Transverse colon (tissue), 4 donors: ENCODE results near the gene UCN3. TPM values are rescaled to one million over a fixed set of nuclear protein-coding genes. Genes with fewer than 3 reads are reported as not detected.

Experiments
- DNase-seq: peaks from one replicate; pipeline ENCODE4 v3.0.0-alpha.2; 2019
- H3K27ac ChIP-seq, 4 donors: fragments of 200-600 bp; sonication (generic); 2 replicates each; pipeline ENCODE4 v1.5.1; 2016 to 2018; ENCODE audit warnings: inconsistent platforms in 4 of 4
- H3K27me3 ChIP-seq: fragments of 200-600 bp; sonication (generic); 2 replicates; pipeline ENCODE4 v1.5.1; 2017; ENCODE audit warnings: inconsistent platforms
- H3K36me3 ChIP-seq, 4 donors: fragments of 200-600 bp; sonication (generic); 2 replicates each; pipeline ENCODE4 v1.5.1; 2017 to 2019; ENCODE audit warnings: inconsistent platforms in 4 of 4
- H3K4me1 ChIP-seq, 4 donors: fragments of 200-600 bp; sonication (generic); 2 replicates each; pipeline ENCODE4 v1.5.1; 2017 to 2020; ENCODE audit warnings: inconsistent platforms in 4 of 4
- H3K4me3 ChIP-seq, 4 donors: fragments of 200-600 bp; sonication (generic); 1 replicate in 1 of 4; 2 replicates in 3 of 4; pipeline versions ENCODE4 v1.5.1 to v1.6.1; 2017 to 2019; ENCODE audit warnings: inconsistent platforms in 4 of 4
- H3K9me3 ChIP-seq, 2 donors: fragments of 200-600 bp; sonication (generic); 2 replicates each; pipeline ENCODE4 v1.5.1; 2017 to 2019; ENCODE audit warnings: inconsistent platforms in 2 of 2
- CTCF ChIP-seq, 5 experiments: fragments of 200-600 bp in 3 of 5; fragments of 450-650 bp in 2 of 5; sonication (generic) in 3 of 5; IDR thresholded peaks; 1 replicate in 2 of 5; 2 replicates in 3 of 5; pipeline ENCODE4 v1.5.1; 2016 to 2017; ENCODE audit warnings: antibody characterized with exemption in 5 of 5, inconsistent platforms in 3 of 5, mild to moderate bottlenecking in 2 of 5, moderate library complexity in 1 of 5
- EP300 ChIP-seq: sonication (generic); formaldehyde crosslinking; IDR thresholded peaks from one replicate; pipeline ENCODE4 v1.6.1; 2017; ENCODE audit warnings: antibody characterized with exemption, low read depth
- POLR2A ChIP-seq: fragments of 450-650 bp; IDR thresholded peaks from one replicate; pipeline ENCODE4 v1.6.1; 2016; ENCODE audit warnings: antibody characterized with exemption, mild to moderate bottlenecking, moderate library complexity
- POLR2AphosphoS5 ChIP-seq, 3 donors: sonication (generic); formaldehyde crosslinking; IDR thresholded peaks; one replicate each; pipeline ENCODE4 v1.6.1; 2016; ENCODE audit warnings: antibody characterized with exemption in 3 of 3
- WGBS, 2 donors: methylation state at CpG; one replicate each; pipeline ENCODE4 v1.1.5; 2018; ENCODE audit warnings: low coverage in 1 of 2; 5-methylcytosine and 5-hydroxymethylcytosine counted together
- in situ Hi-C, 4 donors: fragments of 200-750 bp; cut with MboI; loops; one replicate each; pipeline versions ENCODE4 v1.15.0 to v1.15.1; 2017; ENCODE audit warnings: low sequenced_read_pairs in 3 of 4, low pct_ligation_motif_present in 1 of 4, low pct_unique_long_range_greater_than_20kb in 1 of 4
- intact Hi-C: fragments of 100-400 bp; cut with DNase I; formaldehyde crosslinking; loops from one replicate; pipeline ENCODE4 v1.15.1; 2023; ENCODE audit warnings: low total_unique reads
- total RNA-seq, 4 donors: library from RNA; depleted of rRNA; stranded (reverse); fragments of >200 nt; gene quantifications; one replicate each; pipeline ENCODE4 v1.1.0, GENCODE V29; 2016

The UCN3 gene
- total RNA-seq, 4 donors from 2014 or later, result 1.6 to 1.7 TPM; not detected in 2

DNA sequence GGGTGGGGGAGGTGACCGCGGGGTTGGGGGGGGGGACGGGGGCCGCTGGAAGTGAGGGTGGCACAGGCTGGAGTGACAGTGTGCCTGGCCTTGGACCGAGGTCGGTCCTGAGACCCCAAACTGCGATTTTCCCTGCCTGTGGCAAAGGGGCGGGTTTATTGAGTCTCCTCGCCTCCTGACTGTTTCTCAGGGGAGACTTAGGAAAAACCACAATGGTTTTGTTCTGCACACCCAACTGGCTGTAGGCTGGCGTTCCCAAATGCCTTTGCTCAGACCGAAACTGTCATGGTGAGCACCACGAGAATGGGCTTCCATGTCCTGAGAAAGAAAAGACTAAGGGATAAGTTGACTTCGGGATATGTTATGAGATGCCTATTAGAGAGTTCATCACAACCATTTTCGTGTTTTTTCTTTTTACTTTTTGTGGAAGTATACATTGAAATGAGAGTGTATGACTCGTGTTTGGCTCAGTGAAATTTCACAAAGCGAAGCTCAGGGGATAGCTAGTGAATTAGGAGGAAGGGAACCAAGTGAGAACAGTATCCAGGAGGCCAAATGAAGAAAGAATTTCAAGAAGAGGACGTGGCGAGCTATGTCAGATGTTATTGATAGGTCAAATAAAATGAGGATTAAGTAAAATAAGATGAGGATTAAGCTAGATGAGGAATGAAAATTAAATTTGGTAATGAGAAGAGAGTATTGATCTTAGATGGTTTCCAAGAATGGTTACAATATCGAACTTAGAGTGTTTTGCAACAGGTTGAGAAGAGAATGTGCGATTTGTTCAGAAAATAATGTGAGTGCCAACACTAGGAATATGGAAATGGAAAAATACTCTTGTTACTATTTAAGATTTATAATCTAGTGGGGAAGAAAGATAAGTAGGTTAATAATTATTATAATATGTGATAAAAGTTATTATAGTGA is 48.5 kb downstream of the UCN3 start:
- DNase-seq, result no peak
- Histone ChIP-seq H3K27me3 (peaks cover 17% of the 10 kb centered on the region), H3K36me3 (no peaks in the 10 kb centered on the region), H3K4me1 (peaks cover 0 to 14% (median 8%) of the 10 kb centered on the region in 4 donors), H3K4me3 (peak overlapping the region; percentile 26 to 95 (median 86)), H3K9me3 (peaks cover 0 to under 1% of the 10 kb centered on the region in 2 donors), H3K27ac (peak overlapping the region; percentile 35 to 83 (median 73))
- in situ Hi-C loops, result no loop called here
- 22 to 42% methylated on average over 9 to 19 of the region's 20 CpGs for WGBS, 2 donors
- TF ChIP-seq POLR2A (no peak), POLR2AphosphoS5 (IDR thresholded peaks at IDR 0.05) (no peak)
- intact Hi-C loops, result no loop called here

DNA sequence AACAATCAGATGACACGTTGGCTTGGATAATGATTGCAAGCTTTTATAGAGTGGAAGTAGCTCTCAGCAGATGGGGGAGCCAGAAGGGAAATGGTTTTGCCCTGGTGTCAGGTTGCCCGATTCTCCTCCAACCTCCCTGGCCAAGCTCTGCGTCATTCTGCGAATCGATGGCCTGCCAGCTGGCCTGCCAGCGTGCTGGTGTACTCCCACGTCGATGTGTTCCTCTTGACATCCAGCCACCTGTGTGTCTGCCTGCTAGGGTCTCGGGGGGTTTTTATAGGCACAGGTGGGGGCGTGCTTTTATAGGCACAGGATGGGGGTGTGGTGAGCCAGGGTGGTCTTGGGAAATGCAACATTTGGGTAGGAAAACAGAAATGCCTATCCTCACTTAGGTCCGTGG is 52.2 kb downstream of the UCN3 start:
- Histone ChIP-seq H3K27ac (no peak overlapping the region), H3K4me3 (no peak overlapping the region), H3K4me1 (peaks cover 0 to 11% (median 7%) of the 10 kb centered on the region in 4 donors), H3K9me3 (peaks cover 0 to 8% of the 10 kb centered on the region in 2 donors), H3K27me3 (no peaks in the 10 kb centered on the region), H3K36me3 (no peaks in the 10 kb centered on the region)
- TF ChIP-seq POLR2AphosphoS5 (IDR thresholded peaks at IDR 0.05) (no peak), POLR2A (no peak), EP300 (no peak), CTCF (IDR thresholded peaks at IDR 0.05) (no peak)
- 93% methylated on average over 11 of the region's 11 CpGs; no CpG with 5 or more reads in 1 of the 2 donors for WGBS, 2 donors
- in situ Hi-C loops, result no loop called here
- no peak for DNase-seq
- intact Hi-C loops, result no loop called here

- H3K36me3 ChIP-seq, result no peaks in the 10 kb centered on the region
- peaks cover 0 to 2% (median under 1%) of the 10 kb centered on the region in 4 donors for H3K4me1 ChIP-seq
- H3K4me3 ChIP-seq, result no peak overlapping the region
- no peak for TF ChIP-seq POLR2AphosphoS5 (IDR thresholded peaks at IDR 0.05)
- no peak for TF ChIP-seq EP300
- no peak for TF ChIP-seq POLR2A
- no peak for TF ChIP-seq CTCF (IDR thresholded peaks at IDR 0.05)
- H3K9me3 ChIP-seq, result peaks cover 0 to 8% of the 10 kb centered on the region in 2 donors
- H3K27me3 ChIP-seq, result no peaks in the 10 kb centered on the region
- no peak overlapping the region for H3K27ac ChIP-seq
- no peak for DNase-seq
- intact Hi-C loops, result no loop called here
- in situ Hi-C loops, result no loop called here
Measured at GRCh38 chr10:5418584-5418983, 53.8 kb downstream of the UCN3 start.

DNA sequence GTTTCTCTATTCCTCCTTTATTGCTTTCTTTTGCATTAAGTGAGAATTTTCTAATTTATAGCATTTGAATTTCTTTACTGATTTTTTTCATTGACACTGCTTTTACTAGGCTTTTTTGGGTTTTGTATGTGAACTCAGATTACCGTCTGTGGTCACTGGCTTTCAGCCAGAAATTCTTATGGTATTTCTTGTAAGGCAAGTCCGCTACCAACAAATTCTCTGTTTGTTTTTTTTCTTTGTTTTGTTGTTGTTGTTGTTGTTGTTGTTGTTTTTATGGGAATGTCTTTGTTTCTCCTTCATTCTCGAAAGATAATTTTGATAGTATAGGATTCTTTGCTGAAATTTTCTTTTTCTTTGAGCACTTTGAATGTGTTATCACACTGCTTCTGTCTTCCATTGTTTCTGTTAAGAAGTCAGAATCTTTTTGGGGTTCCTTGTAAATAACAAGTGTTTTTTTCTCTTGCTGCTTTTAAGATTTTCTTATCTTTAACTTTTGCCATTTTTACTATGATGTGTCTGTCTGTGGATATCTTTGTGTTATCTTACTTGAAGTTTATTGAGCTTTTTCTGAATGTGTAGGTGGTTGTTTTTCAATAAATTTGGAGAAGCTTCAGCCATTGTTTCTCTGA is 54.8 kb downstream of the UCN3 start:
- no peaks in the 10 kb centered on the region for H3K36me3 ChIP-seq
- no peak overlapping the region for H3K27ac ChIP-seq
- in situ Hi-C loops (no loop called here), intact Hi-C loops (no loop called here)
- WGBS, 2 donors, result 87 to 95% methylated on average over 3 of the region's 3 CpGs
- DNase-seq, result no peak
- peaks cover 0 to 8% of the 10 kb centered on the region in 2 donors for H3K9me3 ChIP-seq
- TF ChIP-seq POLR2AphosphoS5 (IDR thresholded peaks at IDR 0.05) (no peak), CTCF (IDR thresholded peaks at IDR 0.05) (no peak), EP300 (no peak), POLR2A (no peak)
- H3K4me3 ChIP-seq, result no peak overlapping the region
- no peaks in the 10 kb centered on the region for H3K4me1 ChIP-seq
- no peaks in the 10 kb centered on the region for H3K27me3 ChIP-seq
